ENCODE results near the gene OSBPL6.

OSBPL6 gene

DNA sequence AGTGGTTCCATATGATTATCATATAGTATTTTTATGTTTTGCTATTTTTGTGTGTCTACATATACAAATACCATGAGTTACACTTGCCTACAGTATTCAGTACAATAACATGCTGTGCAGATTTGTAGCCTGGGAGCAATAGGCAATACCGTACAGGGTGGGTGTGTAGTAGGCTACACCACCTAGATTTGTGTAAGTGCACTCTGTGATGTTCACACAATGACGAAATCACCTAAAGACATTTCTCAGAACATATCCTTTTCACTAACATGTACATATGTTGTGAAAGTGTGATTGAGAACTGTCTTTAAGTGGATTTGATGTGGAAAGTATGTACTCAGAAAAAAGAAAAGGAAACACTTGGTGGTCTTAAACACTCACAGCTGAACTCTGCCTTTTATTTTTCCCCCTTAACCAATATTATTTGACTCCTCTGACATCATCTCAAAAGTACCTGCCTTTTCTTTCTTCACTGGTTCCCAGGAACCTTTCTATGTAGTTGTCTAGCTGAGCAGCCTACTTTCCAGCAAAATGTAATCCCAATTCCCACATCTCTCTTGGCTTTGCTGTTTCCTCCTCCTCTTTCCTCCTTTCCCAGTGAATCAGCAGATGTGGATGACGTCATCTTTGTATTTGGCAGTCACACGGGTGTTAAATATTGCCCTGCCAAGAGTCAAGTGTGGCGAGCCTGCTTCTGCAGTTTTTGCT is 47.7 kb downstream of the OSBPL6 start:
- Histone ChIP-seq H3K27me3 (replicated peaks; ENCODE audit: control insufficient read depth, insufficient read depth, low read length) (no peaks in the 10 kb centered on the region; the same call in 1 of the 2 replicates), H3K4me3 (replicated peaks; ENCODE audit: low read depth, low read length) (no peak overlapping the region), H3K36me3 (ENCODE audit: control insufficient read depth, insufficient read depth, low read length) (no peaks in the 10 kb centered on the region)
- TF ChIP-seq, protein P1, sequence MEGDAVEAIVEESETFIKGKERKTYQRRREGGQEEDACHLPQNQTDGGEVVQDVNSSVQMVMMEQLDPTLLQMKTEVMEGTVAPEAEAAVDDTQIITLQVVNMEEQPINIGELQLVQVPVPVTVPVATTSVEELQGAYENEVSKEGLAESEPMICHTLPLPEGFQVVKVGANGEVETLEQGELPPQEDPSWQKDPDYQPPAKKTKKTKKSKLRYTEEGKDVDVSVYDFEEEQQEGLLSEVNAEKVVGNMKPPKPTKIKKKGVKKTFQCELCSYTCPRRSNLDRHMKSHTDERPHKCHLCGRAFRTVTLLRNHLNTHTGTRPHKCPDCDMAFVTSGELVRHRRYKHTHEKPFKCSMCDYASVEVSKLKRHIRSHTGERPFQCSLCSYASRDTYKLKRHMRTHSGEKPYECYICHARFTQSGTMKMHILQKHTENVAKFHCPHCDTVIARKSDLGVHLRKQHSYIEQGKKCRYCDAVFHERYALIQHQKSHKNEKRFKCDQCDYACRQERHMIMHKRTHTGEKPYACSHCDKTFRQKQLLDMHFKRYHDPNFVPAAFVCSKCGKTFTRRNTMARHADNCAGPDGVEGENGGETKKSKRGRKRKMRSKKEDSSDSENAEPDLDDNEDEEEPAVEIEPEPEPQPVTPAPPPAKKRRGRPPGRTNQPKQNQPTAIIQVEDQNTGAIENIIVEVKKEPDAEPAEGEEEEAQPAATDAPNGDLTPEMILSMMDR (IDR thresholded peaks at IDR 0.05; ENCODE audit: insufficient read depth, low read length, poor library complexity, severe bottlenecking) = no peak
- DNase-seq (ENCODE audit: extremely low read depth, insufficient read length) = no peak

DNA sequence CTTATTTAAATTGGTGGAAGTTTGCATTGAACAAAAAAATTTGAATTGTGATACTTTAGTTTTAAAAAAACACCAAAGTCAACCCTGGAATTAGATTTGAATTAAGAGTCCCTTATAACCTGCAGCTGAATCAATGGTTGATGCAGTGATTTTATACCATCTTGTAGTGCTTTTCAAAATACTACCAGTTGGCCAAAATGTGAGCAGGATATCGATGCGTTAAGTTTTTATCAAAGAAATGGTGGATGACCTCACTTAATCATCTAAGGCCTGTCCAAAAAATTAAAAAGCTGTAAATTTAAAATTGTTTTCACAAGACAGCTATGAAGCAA is 48.2 kb downstream of the OSBPL6 start:
- TF ChIP-seq, protein P1 (IDR thresholded peaks at IDR 0.05; ENCODE audit: insufficient read depth, low read length, poor library complexity, severe bottlenecking) = no peak
- no peaks in the 10 kb centered on the region for H3K36me3 ChIP-seq (ENCODE audit: control insufficient read depth, insufficient read depth, low read length)
- DNase-seq (ENCODE audit: extremely low read depth, insufficient read length) = no peak

DNA sequence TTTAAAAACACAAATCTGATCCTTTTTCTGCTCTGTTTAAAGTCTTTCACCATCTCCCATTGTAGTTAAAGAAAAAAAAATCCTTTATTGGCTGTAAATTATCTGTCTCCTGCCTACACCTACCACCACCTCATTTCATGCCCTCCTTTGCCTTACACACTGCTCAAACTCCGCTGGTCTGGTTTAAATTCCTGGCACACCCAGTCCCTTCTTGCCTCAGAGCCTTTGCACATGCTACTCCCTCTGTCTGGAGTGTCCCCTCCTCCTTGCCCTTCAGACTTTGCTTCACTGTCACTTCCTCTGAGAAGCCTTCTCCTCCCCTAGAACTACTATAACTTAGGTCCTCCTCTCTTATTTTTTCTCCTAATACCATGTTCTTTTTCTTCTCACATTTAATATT is 49.6 kb downstream of the OSBPL6 start:
- DNase-seq (ENCODE audit: extremely low read depth, insufficient read length) = no peak
- H3K36me3 ChIP-seq (ENCODE audit: control insufficient read depth, insufficient read depth, low read length) = no peaks in the 10 kb centered on the region
- H3K27me3 ChIP-seq (replicated peaks; ENCODE audit: control insufficient read depth, insufficient read depth, low read length) = no peaks in the 10 kb centered on the region; the same call in 1 of the 2 replicates
- TF ChIP-seq, protein P1 (IDR thresholded peaks at IDR 0.05; ENCODE audit: insufficient read depth, low read length, poor library complexity, severe bottlenecking) = no peak
- no peak overlapping the region for H3K4me3 ChIP-seq (replicated peaks; ENCODE audit: low read depth, low read length)

More for the DNA sequence above, 48.2 kb downstream of the OSBPL6 start:
- H3K4me3 ChIP-seq (replicated peaks; ENCODE audit: low read depth, low read length) = no peak overlapping the region
- H3K27me3 ChIP-seq (replicated peaks; ENCODE audit: control insufficient read depth, insufficient read depth, low read length) = no peaks in the 10 kb centered on the region; the same call in 1 of the 2 replicates

DNA sequence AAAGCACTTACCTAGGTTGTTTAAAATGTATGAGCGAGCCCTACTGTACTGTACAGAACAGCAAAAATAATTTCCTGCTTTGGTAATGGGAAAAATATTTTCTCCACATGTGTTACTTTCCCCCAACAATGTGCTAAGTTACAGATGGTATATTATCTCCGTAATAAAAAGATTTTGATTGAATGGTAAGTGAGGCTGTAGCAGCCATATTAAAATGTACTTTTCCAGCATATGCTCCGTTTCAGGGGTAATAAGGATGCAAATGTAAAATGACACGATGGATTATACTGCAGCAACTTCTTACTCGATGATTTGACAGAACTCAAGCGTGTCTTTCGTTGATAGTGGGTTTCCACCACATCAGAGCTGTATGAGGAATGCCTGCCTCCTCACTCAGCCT is 50.5 kb downstream of the OSBPL6 start:
- no peak overlapping the region for H3K4me3 ChIP-seq (replicated peaks; ENCODE audit: low read depth, low read length)
- H3K36me3 ChIP-seq (ENCODE audit: control insufficient read depth, insufficient read depth, low read length) = no peaks in the 10 kb centered on the region
- TF ChIP-seq, protein P1 (IDR thresholded peaks at IDR 0.05; ENCODE audit: insufficient read depth, low read length, poor library complexity, severe bottlenecking) = no peak
- no peak for DNase-seq (ENCODE audit: extremely low read depth, insufficient read length)
- H3K27me3 ChIP-seq (replicated peaks; ENCODE audit: control insufficient read depth, insufficient read depth, low read length) = no peaks in the 10 kb centered on the region; the same call in 1 of the 2 replicates

DNA sequence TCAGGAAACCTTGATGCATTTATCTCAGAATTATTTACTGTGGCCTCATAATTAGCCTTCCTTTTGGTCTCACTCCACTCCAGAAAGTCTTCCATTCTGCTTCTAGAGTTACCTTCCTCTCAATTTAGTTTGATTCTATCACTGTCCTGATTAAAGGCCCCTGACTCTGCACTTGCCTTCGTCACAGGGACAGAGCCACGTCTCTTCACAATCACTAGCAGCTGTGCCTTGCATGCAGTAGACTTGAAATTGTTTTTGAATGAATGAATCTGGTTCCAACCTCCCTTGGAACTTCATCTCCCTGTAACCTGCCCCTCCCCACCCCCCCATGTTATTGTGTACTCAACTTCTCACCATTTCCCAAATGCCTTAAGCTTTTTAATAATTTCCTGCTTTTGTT is 52.4 kb downstream of the OSBPL6 start:
- DNase-seq (ENCODE audit: extremely low read depth, insufficient read length) = no peak
- Histone ChIP-seq H3K36me3 (ENCODE audit: control insufficient read depth, insufficient read depth, low read length) (no peaks in the 10 kb centered on the region), H3K4me3 (replicated peaks; ENCODE audit: low read depth, low read length) (no peak overlapping the region), H3K27me3 (replicated peaks; ENCODE audit: control insufficient read depth, insufficient read depth, low read length) (no peaks in the 10 kb centered on the region; the same call in 1 of the 2 replicates)
- TF ChIP-seq, protein P1 (IDR thresholded peaks at IDR 0.05; ENCODE audit: insufficient read depth, low read length, poor library complexity, severe bottlenecking) = no peak

Data from GM06990 (cell line).